Measurements from ENCODE around the gene CIAO2A. TPM values are rescaled to one million over a fixed set of nuclear protein-coding genes. Genes with fewer than 3 reads are reported as not detected.
"Not testable (repeated sequence)": the region's sequence is repeated elsewhere in the genome, so short reads cannot be mapped to it uniquely, and the experiment has no call there.

Gene CIAO2A
- total and polyA plus RNA-seq, 9 donors, result 13.2 to 43.8 (median 29.4) TPM

DNA sequence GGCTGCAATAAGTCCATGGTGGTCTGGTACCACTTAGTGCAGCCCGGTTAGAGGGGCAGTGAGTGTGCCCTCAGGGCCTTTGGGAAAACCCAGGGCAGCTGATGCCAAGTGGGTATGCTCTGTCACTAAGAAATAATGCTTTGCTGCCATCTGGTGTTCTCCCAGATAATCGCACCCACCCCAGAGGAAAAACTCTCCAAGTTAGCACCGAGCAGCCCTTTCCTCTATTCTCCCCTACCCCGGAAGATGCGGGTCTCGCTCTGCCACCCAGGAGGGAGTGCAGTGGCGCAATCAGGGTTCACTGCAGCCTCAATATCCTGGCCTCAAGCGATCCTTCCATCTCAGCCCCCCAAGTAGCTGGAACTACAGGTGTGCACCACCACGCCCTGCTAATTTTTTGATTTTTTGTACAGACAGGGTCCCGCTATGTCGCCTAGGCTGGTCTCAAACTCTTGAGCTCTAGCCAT, 26.0 kb downstream of the CIAO2A start:
- peak; percentile 44 to 69 (median 66) for DNase-seq
- intact Hi-C loops (cut with DNase I), result loop anchor here in 2 of 4 donors (5.0 to 10.0 kb wide), 4 partner anchors 315 to 783 kb away; no protein-coding TSS in a partner anchor
- no peaks in the 10 kb centered on the region for H3K9me3 ChIP-seq
- H3K4me3 ChIP-seq, result no peak overlapping the region
- TF ChIP-seq, protein P1, sequence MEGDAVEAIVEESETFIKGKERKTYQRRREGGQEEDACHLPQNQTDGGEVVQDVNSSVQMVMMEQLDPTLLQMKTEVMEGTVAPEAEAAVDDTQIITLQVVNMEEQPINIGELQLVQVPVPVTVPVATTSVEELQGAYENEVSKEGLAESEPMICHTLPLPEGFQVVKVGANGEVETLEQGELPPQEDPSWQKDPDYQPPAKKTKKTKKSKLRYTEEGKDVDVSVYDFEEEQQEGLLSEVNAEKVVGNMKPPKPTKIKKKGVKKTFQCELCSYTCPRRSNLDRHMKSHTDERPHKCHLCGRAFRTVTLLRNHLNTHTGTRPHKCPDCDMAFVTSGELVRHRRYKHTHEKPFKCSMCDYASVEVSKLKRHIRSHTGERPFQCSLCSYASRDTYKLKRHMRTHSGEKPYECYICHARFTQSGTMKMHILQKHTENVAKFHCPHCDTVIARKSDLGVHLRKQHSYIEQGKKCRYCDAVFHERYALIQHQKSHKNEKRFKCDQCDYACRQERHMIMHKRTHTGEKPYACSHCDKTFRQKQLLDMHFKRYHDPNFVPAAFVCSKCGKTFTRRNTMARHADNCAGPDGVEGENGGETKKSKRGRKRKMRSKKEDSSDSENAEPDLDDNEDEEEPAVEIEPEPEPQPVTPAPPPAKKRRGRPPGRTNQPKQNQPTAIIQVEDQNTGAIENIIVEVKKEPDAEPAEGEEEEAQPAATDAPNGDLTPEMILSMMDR (IDR thresholded peaks at IDR 0.05), result peak; percentile 67 to 71 (median 70)
- TF ChIP-seq POLR2A (IDR thresholded peaks at IDR 0.05), result no peak
- TF ChIP-seq EP300 (IDR thresholded peaks at IDR 0.05), result no peak
- H3K27ac ChIP-seq, result no peak overlapping the region
- H3K27me3 ChIP-seq, result no peaks in the 10 kb centered on the region
- 18 to 20% (median 20%) methylated on average over 11 of the region's 11 CpGs for WGBS, 3 donors
- H3K36me3 ChIP-seq, result no peaks in the 10 kb centered on the region
- H3K4me1 ChIP-seq (ENCODE audit: insufficient read depth), result peaks cover 7% of the 10 kb centered on the region

DNA sequence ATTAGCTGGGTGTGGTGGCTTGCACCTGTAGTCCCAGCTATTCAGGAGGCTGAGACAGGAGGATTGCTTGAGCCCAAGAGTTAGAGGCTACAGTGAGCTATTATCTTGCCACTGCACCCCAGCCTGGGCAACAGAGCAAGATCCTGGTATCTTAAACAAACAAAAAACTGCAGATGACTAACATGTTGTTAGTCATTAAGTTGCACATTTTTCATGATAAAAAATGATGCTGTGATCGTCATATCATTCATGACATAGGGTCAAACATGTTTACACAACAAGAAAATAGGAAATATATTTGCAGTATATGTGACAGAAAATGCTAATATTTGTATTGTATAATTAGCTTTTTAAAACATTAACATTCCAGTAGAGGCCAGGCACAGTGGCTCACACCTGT, 27.2 kb downstream of the CIAO2A start:
- intact Hi-C loops (cut with DNase I), result loop anchor here in 2 of 4 donors (5.0 to 10.0 kb wide), 4 partner anchors 314 to 782 kb away; no protein-coding TSS in a partner anchor
- Histone ChIP-seq H3K27me3 (no peaks in the 10 kb centered on the region), H3K27ac (no peak overlapping the region), H3K4me1 (ENCODE audit: insufficient read depth) (peaks cover under 1% of the 10 kb centered on the region), H3K36me3 (no peaks in the 10 kb centered on the region), H3K4me3 (no peak overlapping the region), H3K9me3 (no peaks in the 10 kb centered on the region)
- DNase-seq, result no peak
- TF ChIP-seq, protein P1 (IDR thresholded peaks at IDR 0.05), result no peak
- TF ChIP-seq EP300 (IDR thresholded peaks at IDR 0.05) (no peak), POLR2A (IDR thresholded peaks at IDR 0.05) (no peak)
- WGBS, 3 donors, result 40 to 57% (median 52%) methylated on average over 1 of the region's 1 CpG

DNA sequence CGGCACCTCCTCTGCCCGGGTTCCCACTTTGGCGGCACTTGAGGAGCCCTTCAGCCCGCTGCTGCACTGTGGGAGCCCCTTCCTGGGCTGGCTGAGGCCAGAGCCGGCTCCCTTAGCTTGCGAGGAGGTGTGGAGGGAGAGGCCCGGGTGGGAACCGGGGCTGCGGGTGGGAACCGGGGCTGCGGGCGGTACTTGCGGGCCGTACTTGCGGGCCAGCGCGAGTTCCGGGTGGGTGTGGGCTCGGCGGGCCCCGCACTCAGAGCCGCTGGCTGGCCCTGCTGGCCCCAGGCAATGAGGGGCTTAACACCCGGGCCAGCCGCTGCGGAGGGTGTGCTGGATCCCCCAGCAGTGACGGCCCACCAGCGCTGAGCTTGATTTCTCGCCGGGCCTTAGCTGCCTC, 32.9 kb downstream of the CIAO2A start:
- WGBS, 3 donors, result 93 to 99% (median 95%) methylated on average over 28 to 29 of the region's 29 CpGs

DNA sequence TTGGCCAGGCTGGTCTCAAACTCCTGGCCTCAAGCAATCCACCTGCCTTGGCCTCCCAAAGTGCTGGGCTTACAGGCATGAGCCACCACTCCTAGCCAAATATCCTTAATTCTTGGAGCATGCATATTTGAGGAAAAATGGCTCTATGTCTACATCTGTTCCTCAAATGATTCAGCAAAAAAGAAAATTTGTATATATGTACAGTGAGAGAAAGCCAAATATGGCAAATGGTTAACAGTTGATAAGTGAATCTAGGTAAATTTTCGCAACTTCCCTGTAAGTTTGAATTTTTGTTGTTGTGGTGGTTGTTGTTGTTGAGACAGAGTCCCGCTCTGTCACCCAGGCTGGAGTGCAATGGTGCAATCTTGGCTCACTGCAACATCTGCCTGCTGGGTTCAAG, 34.5 kb downstream of the CIAO2A start:
- not testable (repeated sequence) for H3K4me3 ChIP-seq; H3K27me3 ChIP-seq; H3K36me3 ChIP-seq; H3K27ac ChIP-seq; H3K4me1 ChIP-seq (ENCODE audit: insufficient read depth); H3K9me3 ChIP-seq; DNase-seq
- WGBS, 3 donors, result 95 to 100% (median 98%) methylated on average over 2 of the region's 2 CpGs
- intact Hi-C loops (cut with DNase I), result loop anchor here in 1 of 4 donors (10.0 kb wide), 1 partner anchor 144 kb away; no protein-coding TSS in a partner anchor

More for the DNA sequence above, 32.9 kb downstream of the CIAO2A start:
- Histone ChIP-seq H3K9me3 (no peaks in the 10 kb centered on the region), H3K27me3 (no peaks in the 10 kb centered on the region), H3K27ac (no peak overlapping the region), H3K4me1 (ENCODE audit: insufficient read depth) (no peaks in the 10 kb centered on the region), H3K4me3 (no peak overlapping the region), H3K36me3 (no peaks in the 10 kb centered on the region)
- TF ChIP-seq POLR2A (IDR thresholded peaks at IDR 0.05), result no peak
- intact Hi-C loops (cut with DNase I), result loop anchor here in 1 of 4 donors (10.0 kb wide), 3 partner anchors 436 to 776 kb away; no protein-coding TSS in a partner anchor
- DNase-seq, result no peak

DNA sequence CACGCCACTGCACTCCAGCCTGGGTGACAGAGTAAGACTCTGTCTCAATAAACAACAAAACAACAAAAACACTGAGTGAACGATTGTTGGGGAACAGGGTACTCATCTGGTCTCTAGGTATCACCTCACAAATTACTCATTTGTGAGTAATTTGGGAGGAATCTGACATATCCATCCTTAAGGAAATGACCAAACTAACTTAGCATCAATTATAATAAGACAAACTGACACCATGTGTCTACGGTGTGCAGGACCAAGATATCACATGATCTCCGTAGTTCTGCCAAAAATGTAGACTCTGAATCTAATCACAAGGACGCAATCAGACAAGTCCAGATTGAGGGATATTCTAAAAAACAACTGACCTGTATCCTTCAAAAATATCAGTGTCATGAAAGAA, 35.4 kb downstream of the CIAO2A start:
- intact Hi-C loops (cut with DNase I), result loop anchor here in 1 of 4 donors (10.0 kb wide), 1 partner anchor 143 kb away; no protein-coding TSS in a partner anchor
- Histone ChIP-seq H3K9me3 (no peaks in the 10 kb centered on the region), H3K4me3 (no peak overlapping the region), H3K36me3 (no peaks in the 10 kb centered on the region), H3K27ac (no peak overlapping the region), H3K4me1 (ENCODE audit: insufficient read depth) (no peaks in the 10 kb centered on the region), H3K27me3 (no peaks in the 10 kb centered on the region)
- no peak for TF ChIP-seq EP300 (IDR thresholded peaks at IDR 0.05)
- TF ChIP-seq, protein P1 (IDR thresholded peaks at IDR 0.05), result no peak
- 72 to 82% (median 81%) methylated on average over 5 of the region's 5 CpGs for WGBS, 3 donors
- no peak for DNase-seq

DNA sequence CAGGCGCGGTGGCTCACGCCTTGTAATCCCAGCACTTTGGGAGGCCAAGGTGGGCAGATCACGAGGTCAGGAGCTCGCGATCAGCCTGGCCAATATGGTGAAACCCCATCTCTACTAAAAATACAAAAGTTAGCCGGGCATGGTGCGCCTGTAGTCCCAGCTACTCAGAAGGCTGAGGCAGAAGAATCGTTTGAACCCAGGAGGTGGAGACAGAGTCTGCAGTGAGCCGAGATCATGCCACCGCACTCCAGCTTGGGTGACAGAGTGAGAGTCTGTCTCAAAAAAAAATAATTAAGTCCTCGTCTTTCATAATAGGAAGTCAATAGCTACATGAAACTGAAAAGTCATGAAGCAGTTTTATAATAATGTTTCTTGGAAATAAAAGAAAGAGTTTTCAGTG, 40.0 kb downstream of the CIAO2A start:
- H3K27ac ChIP-seq; H3K36me3 ChIP-seq; H3K27me3 ChIP-seq; H3K4me1 ChIP-seq (ENCODE audit: insufficient read depth); H3K4me3 ChIP-seq; H3K9me3 ChIP-seq; DNase-seq: not testable (repeated sequence)
- intact Hi-C loops (cut with DNase I), result loop anchor here in 1 of 4 donors (10.0 kb wide), 1 partner anchor 139 kb away; no protein-coding TSS in a partner anchor
- WGBS, 3 donors, result 85 to 90% (median 87%) methylated on average over 12 of the region's 12 CpGs
